ENCODE measurements around the gene CNTN4.

DNA sequence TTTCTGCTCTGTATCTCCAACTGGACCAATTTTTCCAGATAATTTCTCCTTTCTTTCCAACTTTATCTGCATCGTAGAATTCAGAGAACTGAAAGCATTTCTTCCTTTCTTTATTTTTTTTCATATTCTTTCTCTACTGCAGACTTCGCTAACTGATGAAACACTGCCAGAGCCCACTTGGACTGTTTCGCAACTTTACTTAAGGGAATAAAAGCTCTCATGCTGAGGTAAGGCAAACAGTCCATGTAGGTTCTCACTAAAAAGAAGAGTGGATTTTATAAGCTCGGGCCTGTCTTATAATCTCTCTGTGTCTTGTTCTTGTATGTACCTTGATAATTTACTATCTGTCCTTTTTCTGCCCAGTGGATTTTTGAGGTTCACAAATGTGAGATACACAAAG, 163.5 kb downstream of the CNTN4 start:
- TF ChIP-seq, protein P1, sequence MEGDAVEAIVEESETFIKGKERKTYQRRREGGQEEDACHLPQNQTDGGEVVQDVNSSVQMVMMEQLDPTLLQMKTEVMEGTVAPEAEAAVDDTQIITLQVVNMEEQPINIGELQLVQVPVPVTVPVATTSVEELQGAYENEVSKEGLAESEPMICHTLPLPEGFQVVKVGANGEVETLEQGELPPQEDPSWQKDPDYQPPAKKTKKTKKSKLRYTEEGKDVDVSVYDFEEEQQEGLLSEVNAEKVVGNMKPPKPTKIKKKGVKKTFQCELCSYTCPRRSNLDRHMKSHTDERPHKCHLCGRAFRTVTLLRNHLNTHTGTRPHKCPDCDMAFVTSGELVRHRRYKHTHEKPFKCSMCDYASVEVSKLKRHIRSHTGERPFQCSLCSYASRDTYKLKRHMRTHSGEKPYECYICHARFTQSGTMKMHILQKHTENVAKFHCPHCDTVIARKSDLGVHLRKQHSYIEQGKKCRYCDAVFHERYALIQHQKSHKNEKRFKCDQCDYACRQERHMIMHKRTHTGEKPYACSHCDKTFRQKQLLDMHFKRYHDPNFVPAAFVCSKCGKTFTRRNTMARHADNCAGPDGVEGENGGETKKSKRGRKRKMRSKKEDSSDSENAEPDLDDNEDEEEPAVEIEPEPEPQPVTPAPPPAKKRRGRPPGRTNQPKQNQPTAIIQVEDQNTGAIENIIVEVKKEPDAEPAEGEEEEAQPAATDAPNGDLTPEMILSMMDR (IDR thresholded peaks at IDR 0.05), result no peak
- TF ChIP-seq EZH2phosphoT487 (IDR thresholded peaks at IDR 0.05), result no peak
- no peak for TF ChIP-seq EZH2 (IDR thresholded peaks at IDR 0.05)
